HG03521 (cell line): ENCODE results near the gene CACNB1.
"Not testable (repeated sequence)": the region's sequence is repeated elsewhere in the genome, so short reads cannot be mapped to it uniquely, and the experiment has no call there.

ENCODE experiments used
- ATAC-seq: cut with Tn5 transposase; IDR thresholded peaks from one replicate; pipeline ENCODE4 v1.9.1; 2021; ENCODE audit warnings: mild to moderate bottlenecking, moderate library complexity; ENCODE audit not compliant: unreplicated experiment

Gene CACNB1

GRCh38 chr17:39129544-39129943 lies 67.9 kb downstream of the CACNB1 start:
- not testable (repeated sequence) for ATAC-seq

- ATAC-seq, result no peak
These were observed 71.0 kb downstream of the CACNB1 start for GRCh38 chr17:39126436-39126835.

GRCh38 chr17:39125143-39125875 lies 72.2 kb downstream of the CACNB1 start:
- ATAC-seq, result no peak

GRCh38 chr17:39123627-39124026 lies 73.8 kb downstream of the CACNB1 start:
- no peak for ATAC-seq
